GM19324 (cell line): ENCODE data around the gene IFNA7.
"Not testable (repeated sequence)": the region's sequence is repeated elsewhere in the genome, so short reads cannot be mapped to it uniquely, and the experiment has no call there.

ENCODE experiments used
- ATAC-seq: cut with Tn5 transposase; IDR thresholded peaks from one replicate; pipeline ENCODE4 v1.9.1; 2021; ENCODE audit warnings: mild to moderate bottlenecking, moderate library complexity; ENCODE audit not compliant: unreplicated experiment, low FRiP score

IFNA7 gene

GRCh38 chr9:21182810-21183736, 18.9 kb downstream of the IFNA7 start:
- peak; percentile 94 for ATAC-seq

GRCh38 chr9:21174671-21175070, 27.3 kb downstream of the IFNA7 start:
- no peak for ATAC-seq

GRCh38 chr9:21172156-21172555, 29.8 kb downstream of the IFNA7 start:
- no peak for ATAC-seq

- ATAC-seq = no peak
Measured at GRCh38 chr9:21171351-21171750, 30.7 kb downstream of the IFNA7 start.

- ATAC-seq = not testable (repeated sequence)
Measured at GRCh38 chr9:21166560-21166959, 35.4 kb downstream of the IFNA7 start, which contains the start of gene IFNA21. TSS of gene IFNA21 (minus strand) at chr9:21166660. CDS start at chr9:21166612, 48 bp downstream.

- ATAC-seq = no peak
Measured at GRCh38 chr9:21165516-21165915, 36.5 kb downstream of the IFNA7 start.

- peak; percentile 68 for ATAC-seq
Measured at GRCh38 chr9:21160178-21160577, 41.8 kb downstream of the IFNA7 start.

- ATAC-seq = no peak
Measured at GRCh38 chr9:21155501-21155900, 46.5 kb downstream of the IFNA7 start.

GRCh38 chr9:21154018-21154608, 47.9 kb downstream of the IFNA7 start:
- ATAC-seq = peak; percentile 81

GRCh38 chr9:21153336-21154017, 48.5 kb downstream of the IFNA7 start:
- ATAC-seq = peak; percentile 34
